ENCODE results near the gene TNFRSF19. TPM values are rescaled to one million over a fixed set of nuclear protein-coding genes. Genes with fewer than 3 reads are reported as not detected.
"Not testable (repeated sequence)": the region's sequence is repeated elsewhere in the genome, so short reads cannot be mapped to it uniquely, and the experiment has no call there.

TNFRSF19 gene
- total RNA-seq, 2 experiments from 2014 or later = 0.06 to 0.08 TPM

GRCh38 chr13:23579896-23580683 lies 9.9 kb downstream of the TNFRSF19 start:
- DNase-seq = no peak
- H3K9me3 Mint-ChIP-seq = no peaks in the 10 kb centered on the region
- peaks cover 12% of the 10 kb centered on the region for H3K4me1 Mint-ChIP-seq
- H3K27ac Mint-ChIP-seq = no peak overlapping the region
- H3K27me3 Mint-ChIP-seq = peaks cover 58% of the 10 kb centered on the region
- no peaks in the 10 kb centered on the region for H3K36me3 Mint-ChIP-seq
- H3K4me3 Mint-ChIP-seq = peak overlapping the region; percentile 67

GRCh38 chr13:23580684-23581060 lies 10.5 kb downstream of the TNFRSF19 start:
- no peak overlapping the region for H3K27ac Mint-ChIP-seq
- peaks cover 12% of the 10 kb centered on the region for H3K4me1 Mint-ChIP-seq
- peaks cover 61% of the 10 kb centered on the region for H3K27me3 Mint-ChIP-seq
- no peak overlapping the region for H3K4me3 Mint-ChIP-seq
- no peaks in the 10 kb centered on the region for H3K9me3 Mint-ChIP-seq
- DNase-seq = no peak
- no peaks in the 10 kb centered on the region for H3K36me3 Mint-ChIP-seq

GRCh38 chr13:23583491-23583890 lies 13.3 kb downstream of the TNFRSF19 start:
- Mint-ChIP-seq H3K36me3 (no peaks in the 10 kb centered on the region), H3K4me3 (no peak overlapping the region), H3K9me3 (no peaks in the 10 kb centered on the region), H3K4me1 (peaks cover 9% of the 10 kb centered on the region), H3K27ac (no peak overlapping the region), H3K27me3 (peaks cover 51% of the 10 kb centered on the region)
- DNase-seq = no peak

GRCh38 chr13:23584275-23584674 lies 14.1 kb downstream of the TNFRSF19 start:
- Mint-ChIP-seq H3K4me1 (peaks cover 8% of the 10 kb centered on the region), H3K27ac (no peak overlapping the region), H3K27me3 (peaks cover 57% of the 10 kb centered on the region), H3K4me3 (no peak overlapping the region), H3K36me3 (no peaks in the 10 kb centered on the region), H3K9me3 (no peaks in the 10 kb centered on the region)
- no peak for DNase-seq

- DNase-seq = no peak
- H3K27ac Mint-ChIP-seq = no peak overlapping the region
- H3K36me3 Mint-ChIP-seq = no peaks in the 10 kb centered on the region
- H3K9me3 Mint-ChIP-seq = no peaks in the 10 kb centered on the region
- peaks cover 44% of the 10 kb centered on the region for H3K27me3 Mint-ChIP-seq
- H3K4me3 Mint-ChIP-seq = no peak overlapping the region
- no peaks in the 10 kb centered on the region for H3K4me1 Mint-ChIP-seq
Observed at GRCh38 chr13:23586336-23586735, 16.1 kb downstream of the TNFRSF19 start.

- Mint-ChIP-seq H3K4me1 (no peaks in the 10 kb centered on the region), H3K36me3 (no peaks in the 10 kb centered on the region), H3K4me3 (no peak overlapping the region), H3K27me3 (peaks cover 31% of the 10 kb centered on the region), H3K9me3 (no peaks in the 10 kb centered on the region), H3K27ac (no peak overlapping the region)
- no peak for DNase-seq
Observed at GRCh38 chr13:23588666-23589065, 18.5 kb downstream of the TNFRSF19 start.

- DNase-seq = no peak
- H3K4me1 Mint-ChIP-seq = no peaks in the 10 kb centered on the region
- H3K27ac Mint-ChIP-seq = no peak overlapping the region
- no peak overlapping the region for H3K4me3 Mint-ChIP-seq
- peaks cover 21% of the 10 kb centered on the region for H3K27me3 Mint-ChIP-seq
- H3K9me3 Mint-ChIP-seq = no peaks in the 10 kb centered on the region
- no peaks in the 10 kb centered on the region for H3K36me3 Mint-ChIP-seq
Observed at GRCh38 chr13:23592596-23592995, 22.4 kb downstream of the TNFRSF19 start.

GRCh38 chr13:23593148-23593547 lies 22.9 kb downstream of the TNFRSF19 start:
- no peaks in the 10 kb centered on the region for H3K9me3 Mint-ChIP-seq
- no peak for DNase-seq
- no peak overlapping the region for H3K27ac Mint-ChIP-seq
- H3K4me3 Mint-ChIP-seq = no peak overlapping the region
- H3K27me3 Mint-ChIP-seq = peaks cover 24% of the 10 kb centered on the region
- no peaks in the 10 kb centered on the region for H3K4me1 Mint-ChIP-seq
- no peaks in the 10 kb centered on the region for H3K36me3 Mint-ChIP-seq

GRCh38 chr13:23594290-23594689 lies 24.1 kb downstream of the TNFRSF19 start:
- H3K36me3 Mint-ChIP-seq, H3K4me3 Mint-ChIP-seq, H3K27ac Mint-ChIP-seq, H3K9me3 Mint-ChIP-seq, H3K4me1 Mint-ChIP-seq, DNase-seq: not testable (repeated sequence)
- peaks cover 24% of the 10 kb centered on the region for H3K27me3 Mint-ChIP-seq

- Mint-ChIP-seq H3K36me3 (no peaks in the 10 kb centered on the region), H3K27ac (no peak overlapping the region), H3K27me3 (peaks cover 30% of the 10 kb centered on the region), H3K4me1 (no peaks in the 10 kb centered on the region), H3K9me3 (peaks cover 5% of the 10 kb centered on the region), H3K4me3 (no peak overlapping the region)
- no peak for DNase-seq
Observed at GRCh38 chr13:23598369-23598768, 28.2 kb downstream of the TNFRSF19 start.

GRCh38 chr13:23599083-23599925 lies 29.1 kb downstream of the TNFRSF19 start:
- H3K4me1 Mint-ChIP-seq = no peaks in the 10 kb centered on the region
- no peak overlapping the region for H3K4me3 Mint-ChIP-seq
- peaks cover 30% of the 10 kb centered on the region for H3K27me3 Mint-ChIP-seq
- no peak overlapping the region for H3K27ac Mint-ChIP-seq
- peaks cover 5% of the 10 kb centered on the region for H3K9me3 Mint-ChIP-seq
- no peaks in the 10 kb centered on the region for H3K36me3 Mint-ChIP-seq
- no peak for DNase-seq

GRCh38 chr13:23600100-23600499 lies 29.9 kb downstream of the TNFRSF19 start:
- H3K27me3 Mint-ChIP-seq = peaks cover 26% of the 10 kb centered on the region

GRCh38 chr13:23600534-23600933 lies 30.3 kb downstream of the TNFRSF19 start:
- Mint-ChIP-seq H3K36me3 (no peaks in the 10 kb centered on the region), H3K4me1 (no peaks in the 10 kb centered on the region), H3K4me3 (no peak overlapping the region), H3K9me3 (peaks cover 5% of the 10 kb centered on the region), H3K27ac (no peak overlapping the region), H3K27me3 (peaks cover 22% of the 10 kb centered on the region)
- no peak for DNase-seq

More at GRCh38 chr13:23600100-23600499, 29.9 kb downstream of the TNFRSF19 start:
- H3K27ac Mint-ChIP-seq = no peak overlapping the region
- H3K4me1 Mint-ChIP-seq = no peaks in the 10 kb centered on the region
- H3K36me3 Mint-ChIP-seq = no peaks in the 10 kb centered on the region
- no peak overlapping the region for H3K4me3 Mint-ChIP-seq
- no peak for DNase-seq
- peaks cover 5% of the 10 kb centered on the region for H3K9me3 Mint-ChIP-seq

GRCh38 chr13:23605831-23606230 lies 35.6 kb downstream of the TNFRSF19 start:
- H3K36me3 Mint-ChIP-seq = no peaks in the 10 kb centered on the region
- no peak overlapping the region for H3K27ac Mint-ChIP-seq
- H3K4me3 Mint-ChIP-seq = no peak overlapping the region

GRCh38 chr13:23608138-23608537 lies 37.9 kb downstream of the TNFRSF19 start:
- H3K36me3 Mint-ChIP-seq = no peaks in the 10 kb centered on the region
- no peak for DNase-seq
- no peak overlapping the region for H3K27ac Mint-ChIP-seq

More at GRCh38 chr13:23605831-23606230, 35.6 kb downstream of the TNFRSF19 start:
- peaks cover 18% of the 10 kb centered on the region for H3K27me3 Mint-ChIP-seq
- DNase-seq = no peak
- peaks cover 10% of the 10 kb centered on the region for H3K4me1 Mint-ChIP-seq
- no peaks in the 10 kb centered on the region for H3K9me3 Mint-ChIP-seq

More at GRCh38 chr13:23608138-23608537, 37.9 kb downstream of the TNFRSF19 start:
- Mint-ChIP-seq H3K4me1 (peaks cover 10% of the 10 kb centered on the region), H3K9me3 (no peaks in the 10 kb centered on the region), H3K27me3 (peaks cover 16% of the 10 kb centered on the region), H3K4me3 (no peak overlapping the region)

All from activated naive CD8-positive, alpha-beta T cell treated with anti-CD3 and anti-CD28 coated beads for 36 hours (primary cell).